Measurements from ENCODE around the gene FHOD1.

The FHOD1 gene

GRCh38 chr16:67207249-67208091 is 39.8 kb downstream of the FHOD1 start:
- DNase-seq (ENCODE audit: low spot score) (peak; percentile 72), ATAC-seq (ENCODE audit: low read depth) (peak; percentile 49)
- peaks cover 7% of the 10 kb centered on the region for H3K36me3 ChIP-seq (ENCODE audit: low read depth)
- H3K27me3 ChIP-seq (ENCODE audit: insufficient read depth, poor library complexity, severe bottlenecking) = no peaks in the 10 kb centered on the region
- H3K4me1 ChIP-seq (ENCODE audit: insufficient read depth, poor library complexity, severe bottlenecking) = peaks cover 34% of the 10 kb centered on the region
- no peak overlapping the region for H3K4me3 ChIP-seq (ENCODE audit: severe bottlenecking)
- TF ChIP-seq CTCF (IDR thresholded peaks at IDR 0.05; ENCODE audit: poor library complexity, severe bottlenecking) = no peak
- H3K9me3 ChIP-seq (ENCODE audit: severe bottlenecking) = no peaks in the 10 kb centered on the region
- peak overlapping the region; percentile 92 for H3K27ac ChIP-seq (ENCODE audit: poor library complexity, severe bottlenecking)

DNA sequence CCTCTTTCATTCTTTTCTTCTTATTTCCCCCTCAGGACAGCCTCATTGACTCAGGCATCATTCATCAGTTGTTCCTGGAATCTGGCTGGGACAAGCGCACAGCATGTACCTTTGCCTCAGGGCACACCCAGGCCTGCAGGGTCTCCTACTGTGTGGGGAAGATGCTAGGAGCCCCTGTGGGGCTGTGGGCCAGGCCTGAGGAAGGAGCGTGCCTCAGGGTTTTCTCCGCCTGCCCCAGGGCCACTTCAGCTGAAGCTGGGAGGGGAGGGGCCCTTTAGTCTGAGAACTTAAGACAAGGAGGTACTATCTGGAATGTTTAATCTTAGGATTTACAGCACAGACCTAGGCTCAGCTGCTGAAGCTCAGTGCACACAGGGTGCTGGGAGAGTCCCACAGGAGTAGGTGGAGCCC is 40.4 kb downstream of the FHOD1 start:
- no peak for TF ChIP-seq CTCF (IDR thresholded peaks at IDR 0.05; ENCODE audit: poor library complexity, severe bottlenecking)
- no peaks in the 10 kb centered on the region for H3K9me3 ChIP-seq (ENCODE audit: severe bottlenecking)
- H3K4me3 ChIP-seq (ENCODE audit: severe bottlenecking) = no peak overlapping the region
- ATAC-seq (ENCODE audit: low read depth) (peak; percentile 47), DNase-seq (ENCODE audit: low spot score) (peak; percentile 80)
- H3K27me3 ChIP-seq (ENCODE audit: insufficient read depth, poor library complexity, severe bottlenecking) = no peaks in the 10 kb centered on the region
- H3K36me3 ChIP-seq (ENCODE audit: low read depth) = peaks cover 13% of the 10 kb centered on the region
- peaks cover 27% of the 10 kb centered on the region for H3K4me1 ChIP-seq (ENCODE audit: insufficient read depth, poor library complexity, severe bottlenecking)
- H3K27ac ChIP-seq (ENCODE audit: poor library complexity, severe bottlenecking) = peak overlapping the region; percentile 92

DNA sequence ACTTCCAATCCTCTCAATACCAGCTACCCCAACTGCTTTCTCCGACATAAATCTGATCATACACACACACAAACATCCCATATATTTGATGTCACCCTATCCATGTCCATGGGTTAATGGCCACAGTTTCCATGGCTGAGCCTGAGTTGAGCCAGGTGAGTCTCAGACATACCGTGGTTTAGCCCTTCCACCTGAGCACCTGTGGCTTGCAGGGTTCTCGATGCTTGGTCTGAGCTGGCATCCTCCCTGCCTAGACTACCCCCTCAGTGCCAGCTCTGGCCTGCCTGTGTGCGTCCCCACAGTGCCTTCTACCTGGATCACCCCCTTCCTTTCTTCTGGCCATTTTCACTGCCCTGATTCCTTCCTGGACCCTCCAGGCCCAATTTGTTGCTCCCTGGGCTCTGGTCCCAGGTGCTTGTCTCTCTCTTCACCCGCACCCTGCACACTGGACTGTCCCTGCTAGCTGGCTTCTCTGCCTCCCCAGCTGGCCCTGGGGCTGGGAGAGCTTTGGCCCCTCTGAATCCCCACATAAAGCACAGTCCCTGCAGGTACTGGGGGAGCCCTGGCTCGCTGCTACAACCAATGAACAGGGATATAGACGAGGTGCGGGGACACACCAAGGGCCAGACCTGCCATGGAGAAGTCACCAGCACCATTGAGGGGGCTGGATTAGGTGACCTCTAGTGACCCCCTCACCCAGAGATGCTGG is 41.0 kb downstream of the FHOD1 start:
- peaks cover 26% of the 10 kb centered on the region for H3K4me1 ChIP-seq (ENCODE audit: insufficient read depth, poor library complexity, severe bottlenecking)
- peak overlapping the region; percentile 92 for H3K27ac ChIP-seq (ENCODE audit: poor library complexity, severe bottlenecking)
- TF ChIP-seq CTCF (IDR thresholded peaks at IDR 0.05; ENCODE audit: poor library complexity, severe bottlenecking) = no peak
- no peaks in the 10 kb centered on the region for H3K27me3 ChIP-seq (ENCODE audit: insufficient read depth, poor library complexity, severe bottlenecking)
- peak; percentile 46 for DNase-seq (ENCODE audit: low spot score)
- ATAC-seq (ENCODE audit: low read depth) = peak; percentile 0; the same call in 1 of the 3 replicates
- peaks cover 19% of the 10 kb centered on the region for H3K36me3 ChIP-seq (ENCODE audit: low read depth)
- H3K9me3 ChIP-seq (ENCODE audit: severe bottlenecking) = no peaks in the 10 kb centered on the region
- H3K4me3 ChIP-seq (ENCODE audit: severe bottlenecking) = no peak overlapping the region

DNA sequence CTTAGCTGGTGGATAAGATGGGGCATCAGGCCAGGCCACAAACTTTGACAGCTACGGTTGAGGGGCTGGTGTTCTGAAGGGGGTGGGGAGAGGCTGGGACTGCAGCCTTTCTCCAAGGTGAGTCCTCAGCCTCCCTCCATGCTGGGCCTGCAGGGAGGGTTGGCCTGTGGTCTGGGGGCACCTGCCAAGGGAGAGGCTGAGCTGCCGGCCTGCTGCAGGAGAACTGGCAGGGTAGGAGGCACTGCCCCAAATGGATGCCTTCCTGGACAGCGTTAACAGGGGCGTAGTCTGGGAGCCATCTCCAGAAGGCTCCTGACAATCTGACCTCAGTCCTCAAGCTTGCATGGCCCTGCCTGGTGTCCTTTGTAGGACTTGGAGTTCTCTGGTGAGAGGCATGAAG is 43.2 kb downstream of the FHOD1 start:
- Histone ChIP-seq H3K36me3 (ENCODE audit: low read depth) (peaks cover 30% of the 10 kb centered on the region), H3K4me3 (ENCODE audit: severe bottlenecking) (no peak overlapping the region), H3K4me1 (ENCODE audit: insufficient read depth, poor library complexity, severe bottlenecking) (peaks cover 26% of the 10 kb centered on the region), H3K27me3 (ENCODE audit: insufficient read depth, poor library complexity, severe bottlenecking) (no peaks in the 10 kb centered on the region), H3K9me3 (ENCODE audit: severe bottlenecking) (no peaks in the 10 kb centered on the region), H3K27ac (ENCODE audit: poor library complexity, severe bottlenecking) (peak overlapping the region; percentile 92)
- peak; percentile 55 for DNase-seq (ENCODE audit: low spot score)
- ATAC-seq (ENCODE audit: low read depth) = no peak
- no peak for TF ChIP-seq CTCF (IDR thresholded peaks at IDR 0.05; ENCODE audit: poor library complexity, severe bottlenecking)
